Endometrial microvascular endothelial cells (primary cell): Measurements from ENCODE around the gene PRKAG2. TPM values are rescaled to one million over a fixed set of nuclear protein-coding genes. Genes with fewer than 3 reads are reported as not detected.

Source experiments
- in situ Hi-C: cut with HindIII; loops from 2 replicates; pipeline ENCODE4 v1.10.0; 2017; ENCODE audit warnings: low sequenced_read_pairs, low pct_unique_long_range_greater_than_20kb; ENCODE audit errors: inconsistent ontology term
- total RNA-seq: library from RNA; depleted of rRNA; stranded (reverse); fragments of >200 nt; gene quantifications from one replicate; pipeline ENCODE4 v1.2.3, GENCODE V29; 2015; ENCODE audit errors: inconsistent ontology term

The PRKAG2 gene
- total RNA-seq, 1 donor from 2014 or later = 67.1 TPM

DNA sequence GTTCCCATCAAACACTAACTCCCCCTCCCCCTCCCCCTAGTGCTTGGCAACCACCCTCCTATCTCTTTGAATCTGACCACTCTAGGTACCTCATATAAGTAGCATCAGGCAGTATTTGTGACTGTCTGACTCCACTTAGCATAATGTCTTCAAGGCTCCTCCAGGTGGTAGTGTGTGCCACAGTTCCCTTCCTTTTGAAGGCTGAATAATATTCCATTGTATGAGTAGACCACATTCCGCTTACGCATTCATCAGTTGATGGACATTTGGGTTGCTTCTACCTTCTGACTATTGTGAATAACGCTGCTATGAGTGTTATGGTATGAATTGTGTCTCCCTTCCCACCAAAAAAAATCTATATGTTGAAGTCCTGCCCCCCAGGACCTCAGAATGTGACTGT lies 89.6 kb downstream of the PRKAG2 start:
- in situ Hi-C loops = loop anchor here (25.0 kb wide), 1 partner anchor 350 kb away; no protein-coding TSS in a partner anchor

DNA sequence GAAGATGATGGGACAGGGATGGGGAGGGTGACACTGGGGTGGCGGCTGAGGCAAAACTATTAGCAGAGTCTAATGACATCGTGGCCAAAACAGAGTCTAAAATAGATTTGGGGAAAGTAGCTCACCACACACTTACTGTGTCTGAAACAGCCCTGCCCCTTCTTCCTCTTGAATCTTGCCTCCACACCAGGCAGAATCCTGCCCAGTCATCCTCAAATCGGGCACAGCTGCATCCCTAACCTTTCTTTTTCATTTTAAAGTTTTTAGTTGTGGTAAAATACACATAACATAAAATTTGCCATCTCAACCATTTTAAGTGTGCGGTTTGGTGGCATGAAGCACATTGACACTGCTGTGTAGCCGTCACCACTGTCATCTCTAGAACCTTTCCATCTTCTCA lies 90.0 kb downstream of the PRKAG2 start:
- in situ Hi-C loops = loop anchor here (25.0 kb wide), 1 partner anchor 350 kb away; no protein-coding TSS in a partner anchor

DNA sequence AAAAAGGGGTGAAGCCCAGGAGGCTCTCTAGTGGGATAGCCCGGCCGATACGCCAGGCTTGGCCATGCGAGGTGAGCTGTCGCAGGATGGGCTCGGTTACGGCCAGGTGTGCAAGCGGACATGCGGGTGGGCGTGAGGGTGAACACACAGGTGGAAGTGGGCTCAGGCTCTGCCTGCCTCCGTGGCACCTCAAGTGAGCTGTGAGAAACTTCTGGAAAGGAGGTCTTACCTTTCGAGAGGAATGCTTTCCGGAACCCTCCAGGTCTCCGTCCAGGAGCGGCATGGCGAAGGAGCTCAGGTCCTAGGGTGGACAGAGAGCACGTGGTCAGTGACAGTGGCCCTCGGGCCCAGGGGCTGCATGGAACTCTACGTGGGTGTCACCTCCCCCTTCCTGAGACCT lies 90.7 kb downstream of the PRKAG2 start:
- in situ Hi-C loops = loop anchor here (25.0 kb wide), 1 partner anchor 351 kb away; no protein-coding TSS in a partner anchor

DNA sequence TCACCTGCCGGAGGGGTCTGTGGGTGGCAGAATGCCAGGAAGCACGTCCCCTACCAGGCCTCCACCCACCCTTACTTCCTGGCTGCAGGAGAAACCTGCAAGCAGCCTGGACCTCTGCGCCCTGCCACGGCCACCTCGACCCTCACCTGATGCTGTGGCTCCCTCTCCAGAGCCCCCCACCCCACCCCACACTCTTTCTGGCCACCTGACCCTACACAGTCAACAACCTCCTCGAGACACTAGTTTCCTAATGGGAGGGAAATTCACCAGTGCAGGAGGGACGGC lies 91.3 kb downstream of the PRKAG2 start:
- in situ Hi-C loops = loop anchor here (25.0 kb wide), 1 partner anchor 352 kb away; no protein-coding TSS in a partner anchor

DNA sequence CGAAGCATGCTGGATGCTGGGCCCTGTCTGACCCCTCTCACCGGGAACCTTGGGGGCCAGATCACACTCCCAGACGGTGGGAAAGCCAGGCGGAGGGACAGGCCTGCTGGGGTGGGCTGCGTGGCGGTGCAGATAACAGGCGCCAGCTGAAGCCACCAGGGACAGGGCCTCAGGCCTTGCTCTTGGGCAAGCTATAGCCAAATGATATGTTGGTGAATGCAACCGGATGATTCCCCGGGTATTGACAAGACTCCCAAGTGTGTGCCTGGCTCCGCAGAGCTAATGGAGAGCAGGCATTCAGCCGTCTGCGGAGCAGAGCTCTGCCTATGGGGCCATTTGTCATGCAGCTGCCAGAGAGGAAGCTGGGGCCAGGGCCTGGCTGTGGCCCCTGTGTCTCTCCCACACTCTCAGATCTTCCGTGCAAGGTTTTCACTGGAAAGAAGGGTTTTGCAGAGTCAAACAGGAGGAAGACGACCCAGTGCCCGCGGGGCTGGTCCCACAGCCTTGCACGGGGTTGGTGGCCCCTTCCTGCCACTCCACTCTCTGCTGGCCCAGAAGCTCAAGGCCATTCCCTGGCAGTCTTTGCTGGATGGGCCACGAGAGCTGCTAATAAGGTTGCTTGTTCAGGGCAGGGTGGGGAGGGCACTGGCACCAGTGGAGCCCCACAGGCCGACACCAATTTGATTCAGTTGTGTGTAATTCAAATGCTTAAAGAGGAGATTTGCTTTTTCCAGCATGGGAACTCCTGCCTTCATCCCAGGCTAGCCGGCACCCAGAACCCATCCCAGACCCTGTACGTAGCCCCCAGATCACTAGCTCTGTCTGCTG lies 91.8 kb downstream of the PRKAG2 start:
- in situ Hi-C loops = loop anchor here (25.0 kb wide), 1 partner anchor 352 kb away; no protein-coding TSS in a partner anchor

- in situ Hi-C loops = loop anchor here (25.0 kb wide), 1 partner anchor 353 kb away; no protein-coding TSS in a partner anchor
These were observed 92.8 kb downstream of the PRKAG2 start for GRCh38 chr7:151783958-151784575.

DNA sequence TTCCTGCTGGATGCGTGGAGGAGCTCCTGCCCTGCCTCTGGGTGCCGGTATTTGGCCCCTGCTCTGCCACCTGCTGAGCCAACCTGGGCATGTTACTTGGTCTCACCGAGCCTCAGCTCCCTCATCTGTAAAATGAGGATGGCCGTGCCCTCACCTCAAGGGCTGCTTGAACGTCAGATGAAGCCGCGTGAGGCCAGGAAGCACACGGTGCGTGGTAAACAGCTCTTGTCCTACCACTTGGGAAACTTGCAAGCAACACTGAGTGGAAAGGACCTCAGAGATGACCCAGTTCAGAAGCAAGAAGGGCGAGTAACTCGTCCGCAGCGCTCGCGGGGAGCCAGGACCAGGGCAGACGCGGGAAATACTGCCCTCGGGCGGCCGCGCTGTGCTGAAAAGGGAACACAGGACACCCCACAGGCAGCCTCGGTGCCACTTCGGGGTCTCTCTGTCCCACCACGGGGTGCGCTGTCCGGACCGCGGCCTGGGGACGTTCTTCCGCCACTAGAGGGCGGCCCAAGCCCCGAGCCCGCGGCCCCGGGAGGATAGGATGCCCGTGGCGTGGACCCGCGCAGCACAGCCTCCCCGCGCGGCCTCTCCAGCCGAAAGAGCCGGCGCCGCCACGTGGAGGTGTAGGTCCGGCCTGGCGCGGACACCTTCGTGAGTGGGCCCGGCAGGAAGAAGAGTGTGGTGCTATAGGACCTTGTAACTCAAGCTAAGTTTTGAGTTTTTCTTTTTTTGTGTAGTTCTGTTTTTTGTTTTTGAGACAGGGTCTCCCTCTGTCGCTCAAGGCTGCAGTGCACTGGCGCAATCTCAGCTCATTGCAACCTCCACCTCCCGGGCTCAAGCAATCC lies 94.1 kb downstream of the PRKAG2 start:
- in situ Hi-C loops = loop anchor here (25.0 kb wide), 1 partner anchor 354 kb away; no protein-coding TSS in a partner anchor

DNA sequence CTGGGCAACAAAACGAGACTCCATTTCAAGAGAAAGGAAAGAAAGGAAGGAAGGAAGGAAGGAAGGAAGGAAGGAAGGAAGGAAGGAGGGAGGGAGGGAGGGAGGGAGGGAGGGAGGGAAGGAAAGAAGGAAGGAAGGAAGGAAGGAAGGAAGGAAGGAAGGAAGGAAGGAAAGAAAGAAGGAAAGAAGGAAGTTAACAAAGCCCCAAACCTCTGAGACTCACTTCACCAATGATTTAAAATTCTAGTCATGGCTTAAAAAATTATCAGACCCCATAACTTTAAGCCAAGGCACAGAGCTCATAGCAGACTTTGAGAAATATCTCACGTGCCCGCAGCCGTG lies 94.7 kb downstream of the PRKAG2 start:
- in situ Hi-C loops = loop anchor here (25.0 kb wide), 1 partner anchor 355 kb away; no protein-coding TSS in a partner anchor

DNA sequence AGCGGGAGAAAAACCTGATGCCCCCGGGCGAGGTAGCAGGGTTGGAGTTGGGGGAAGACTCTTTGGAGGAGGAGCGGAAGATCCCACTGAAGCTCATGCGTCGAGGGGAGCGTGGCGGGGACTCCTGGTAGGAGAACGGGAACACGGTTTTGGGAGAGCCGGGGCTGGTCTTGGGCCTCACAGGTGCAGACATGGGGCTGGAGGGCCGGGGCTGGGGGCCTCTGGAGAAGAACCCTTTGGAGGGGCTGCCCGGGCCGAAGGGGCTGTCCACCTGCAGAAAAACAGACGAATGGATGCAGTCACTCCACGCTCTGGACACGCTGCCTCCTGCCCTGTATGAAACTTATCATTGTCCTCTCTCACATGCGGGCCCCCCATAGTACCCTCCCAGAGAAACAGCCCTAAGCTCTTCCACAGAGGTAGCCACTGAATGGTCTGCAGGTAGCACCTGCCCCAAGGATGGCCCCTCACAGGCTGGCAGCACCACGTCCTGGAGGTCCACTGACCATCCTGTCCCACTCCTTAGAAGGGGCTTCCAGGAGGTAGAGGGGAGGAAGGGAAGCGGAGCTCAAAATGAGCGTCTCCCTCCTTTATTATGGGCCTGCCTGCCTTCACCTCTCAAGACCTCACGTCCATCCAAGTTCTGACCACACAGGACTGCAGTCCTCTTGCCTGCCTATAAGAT lies 95.6 kb downstream of the PRKAG2 start:
- in situ Hi-C loops = loop anchor here (25.0 kb wide), 1 partner anchor 356 kb away; no protein-coding TSS in a partner anchor

- in situ Hi-C loops = loop anchor here (25.0 kb wide), 1 partner anchor 357 kb away; no protein-coding TSS in a partner anchor
These were observed 96.3 kb downstream of the PRKAG2 start for GRCh38 chr7:151780631-151781030.

- in situ Hi-C loops = loop anchor here (25.0 kb wide), 1 partner anchor 358 kb away; no protein-coding TSS in a partner anchor
These were observed 97.2 kb downstream of the PRKAG2 start for GRCh38 chr7:151779678-151780077.

DNA sequence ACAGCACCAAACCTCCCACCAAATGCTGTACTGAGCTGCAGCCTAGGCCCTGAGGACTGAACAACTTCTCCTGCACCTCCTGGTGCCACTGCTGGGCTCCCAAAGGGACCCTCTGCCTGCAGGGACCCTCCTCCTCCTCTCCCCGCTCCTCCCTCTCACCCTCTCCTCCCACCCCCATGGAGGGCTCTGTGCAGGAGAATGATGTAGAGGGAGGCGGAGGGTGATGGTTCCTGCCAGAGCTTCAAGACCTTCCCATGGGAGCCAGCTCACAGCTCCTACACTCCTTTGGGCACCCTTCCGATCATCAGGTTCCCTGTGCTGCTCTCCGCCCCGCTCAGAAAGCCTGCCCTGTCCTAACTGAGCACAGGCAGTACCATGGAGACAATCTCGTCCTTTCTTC lies 97.7 kb downstream of the PRKAG2 start:
- in situ Hi-C loops = loop anchor here (25.0 kb wide), 1 partner anchor 358 kb away; no protein-coding TSS in a partner anchor

DNA sequence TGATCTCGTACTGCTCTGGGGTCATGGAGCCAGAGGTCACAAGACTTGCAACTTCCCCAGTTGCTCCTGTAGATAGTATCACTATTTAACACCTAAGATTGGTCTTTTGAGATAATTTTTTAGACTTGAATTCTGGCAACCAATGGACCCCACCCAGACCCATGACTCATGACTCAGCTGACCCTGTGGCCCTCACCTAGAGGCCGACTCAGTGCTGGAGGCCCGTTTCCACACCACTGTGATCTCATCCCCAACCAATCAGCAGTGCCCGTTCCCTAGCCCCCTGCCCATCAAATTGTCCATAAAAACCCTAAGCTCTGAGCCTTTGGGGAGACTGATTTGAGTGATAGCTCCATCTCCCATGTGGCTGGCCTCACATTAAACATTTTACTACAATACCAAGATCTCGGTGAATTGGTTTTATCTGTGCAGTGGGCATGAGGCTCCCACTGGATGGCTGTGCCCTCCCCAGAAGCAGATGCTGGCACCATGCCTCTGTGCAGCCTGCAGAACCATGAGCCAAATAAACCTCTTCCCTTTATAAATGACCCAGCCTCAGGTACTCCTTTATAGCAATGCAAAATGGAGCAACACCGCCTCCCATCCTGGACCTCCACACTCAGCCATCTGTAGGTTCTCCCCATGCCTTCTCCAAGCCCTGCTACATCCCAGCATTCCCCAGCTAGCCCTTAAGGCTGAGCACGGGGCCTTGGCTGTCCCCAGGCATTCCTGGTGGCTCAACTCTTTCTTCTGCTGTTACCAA lies 98.8 kb downstream of the PRKAG2 start:
- in situ Hi-C loops = loop anchor here (25.0 kb wide), 1 partner anchor 359 kb away; no protein-coding TSS in a partner anchor

- in situ Hi-C loops = loop anchor here (25.0 kb wide), 1 partner anchor 360 kb away; no protein-coding TSS in a partner anchor
These were observed 99.4 kb downstream of the PRKAG2 start for GRCh38 chr7:151777495-151777880.

GRCh38 chr7:151776876-151777494 lies 99.9 kb downstream of the PRKAG2 start:
- in situ Hi-C loops = loop anchor here (25.0 kb wide), 1 partner anchor 360 kb away; no protein-coding TSS in a partner anchor

- in situ Hi-C loops = loop anchor here (25.0 kb wide), 1 partner anchor 361 kb away; no protein-coding TSS in a partner anchor
These were observed 100.5 kb downstream of the PRKAG2 start for GRCh38 chr7:151776446-151776845.
